B cell (primary cell): ENCODE data around the gene RPH3AL. TPM values are rescaled to one million over a fixed set of nuclear protein-coding genes. Genes with fewer than 3 reads are reported as not detected.
"Not testable (repeated sequence)": the region's sequence is repeated elsewhere in the genome, so short reads cannot be mapped to it uniquely, and the experiment has no call there.

ENCODE experiments used
- ATAC-seq: fragments of 200-7000 bp; cut with Tn5 transposase; one replicate; pipeline ENCODE4 v1.10.0; 2021; ENCODE audit warnings: low read depth, mild to moderate bottlenecking, moderate number of reproducible peaks, moderate library complexity
- CTCF ChIA-PET: fragments of 350-600 bp; sonication (Branson Sonifier 250); formaldehyde crosslinking; loops from one replicate; lab custom pipeline; 2021; ENCODE audit warnings: antibody characterized with exemption, inconsistent platforms; lab: Charles Lee
- POLR2A ChIA-PET: fragments of 350-600 bp; sonication (Branson Sonifier 250); formaldehyde crosslinking; loops from one replicate; lab custom pipeline; 2021; ENCODE audit warnings: antibody characterized with exemption; lab: Charles Lee
- DNase-seq: peaks from one replicate; pipeline ENCODE4 v3.0.0; 2013
- H2AFZ ChIP-seq: 2 replicates; pipeline ENCODE4 v1.6.1; 2012; ENCODE audit warnings: mild to moderate bottlenecking, low read depth, low read length; ENCODE audit not compliant: insufficient read depth, poor library complexity, severe bottlenecking
- H3K27ac ChIP-seq, 2 donors: 1 replicate in 1 of 2; 2 replicates in 1 of 2; pipeline ENCODE4 v1.5.1; 2012 to 2013; ENCODE audit warnings: low read length in 2 of 2, mild to moderate bottlenecking in 2 of 2, moderate library complexity in 1 of 2
- H3K27me3 ChIP-seq, 4 experiments: fragments of 200-600 bp in 1 of 4; sonication (generic) in 1 of 4; replicated peaks in 1 of 4; 1 replicate in 2 of 4; 2 replicates in 2 of 4; pipeline versions ENCODE4 v1.6.1 to v1.7.0; 2013 to 2016; ENCODE audit warnings: low read length in 3 of 4, mild to moderate bottlenecking in 2 of 4, mixed read lengths in 1 of 4, moderate library complexity in 1 of 4; ENCODE audit not compliant: insufficient read depth in 4 of 4, control insufficient read depth in 3 of 4; ENCODE audit errors: control extremely low read depth in 1 of 4
- H3K36me3 ChIP-seq, 2 experiments: replicated peaks in 1 of 2; 1 replicate in 1 of 2; 2 replicates in 1 of 2; pipeline versions ENCODE4 v1.6.1 to v1.7.1; 2013; ENCODE audit warnings: low read length in 1 of 2; ENCODE audit not compliant: insufficient read depth in 2 of 2, control insufficient read depth in 1 of 2; ENCODE audit errors: control extremely low read depth in 1 of 2, extremely low read depth in 1 of 2
- H3K4me1 ChIP-seq, 2 donors: fragments of 200-600 bp in 1 of 2; sonication (generic) in 1 of 2; 1 replicate in 1 of 2; 2 replicates in 1 of 2; pipeline versions ENCODE4 v1.5.1 to v1.6.1; 2013 to 2017; ENCODE audit warnings: low read length in 2 of 2; ENCODE audit not compliant: control insufficient read depth in 2 of 2, insufficient read depth in 2 of 2
- H3K4me2 ChIP-seq: replicated peaks from 2 replicates; pipeline ENCODE3; 2012; ENCODE audit warnings: mild to moderate bottlenecking, low read depth, low read length; ENCODE audit not compliant: poor library complexity, severe bottlenecking
- H3K4me3 ChIP-seq, 5 experiments: fragments of 200-600 bp in 1 of 5; sonication (generic) in 1 of 5; 1 replicate in 3 of 5; 2 replicates in 2 of 5; pipeline versions ENCODE4 v1.5.1 to v1.7.0; 2011 to 2016; ENCODE audit warnings: low read length in 4 of 5, mild to moderate bottlenecking in 4 of 5, low read depth in 2 of 5, control low read depth in 1 of 5, moderate library complexity in 1 of 5; ENCODE audit not compliant: insufficient read depth in 1 of 5; ENCODE audit errors: control extremely low read depth in 1 of 5, extremely low read depth in 1 of 5
- H3K79me2 ChIP-seq: fragments of 200-600 bp; sonication (generic); one replicate; pipeline ENCODE4 v1.6.0; 2016; ENCODE audit warnings: low read length; ENCODE audit not compliant: control insufficient read depth, insufficient read depth
- H3K9ac ChIP-seq: fragments of 200-600 bp; sonication (generic); 2 replicates; pipeline ENCODE4 v1.6.1; 2017; ENCODE audit warnings: mild to moderate bottlenecking, low read length, moderate library complexity
- H3K9me3 ChIP-seq, 3 donors: one replicate each; pipeline versions ENCODE4 v1.6.1 to v1.7.1; 2013; ENCODE audit warnings: low read length in 2 of 3; ENCODE audit not compliant: control insufficient read depth in 2 of 3, insufficient read depth in 1 of 3; ENCODE audit errors: control extremely low read depth in 1 of 3
- H4K20me1 ChIP-seq: 2 replicates; pipeline ENCODE4 v1.6.0; 2012; ENCODE audit warnings: mild to moderate bottlenecking, low read length; ENCODE audit not compliant: insufficient read depth, control insufficient read depth, poor library complexity, severe bottlenecking
- H3K27ac Mint-ChIP-seq: one replicate; pipeline ENCODE4 v1.8.0; 2021; ENCODE audit warnings: mixed read lengths
- H3K27me3 Mint-ChIP-seq: one replicate; pipeline ENCODE4 v1.8.0; 2021; ENCODE audit warnings: mixed read lengths
- H3K4me1 Mint-ChIP-seq: one replicate; pipeline ENCODE4 v1.8.0; 2021; ENCODE audit warnings: mixed read lengths
- H3K4me3 Mint-ChIP-seq: one replicate; pipeline ENCODE4 v1.8.0; 2021; ENCODE audit warnings: mixed read lengths
- H3K9me3 Mint-ChIP-seq: one replicate; pipeline ENCODE4 v1.8.0; 2022; ENCODE audit warnings: mixed read lengths; ENCODE audit not compliant: insufficient read depth
- CTCF ChIP-seq: fragments of 200-600 bp; IDR thresholded peaks from one replicate; pipeline ENCODE4 v1.8.0; 2022; ENCODE audit warnings: antibody characterized with exemption, mild to moderate bottlenecking
- EZH2 ChIP-seq: IDR thresholded peaks from 2 replicates; pipeline ENCODE4 v1.6.1; 2012; ENCODE audit warnings: borderline replicate concordance, low read depth, mild to moderate bottlenecking, moderate library complexity, low read length; ENCODE audit not compliant: insufficient read depth, poor library complexity, severe bottlenecking
- WGBS: methylation state at CpG from one replicate; pipeline ENCODE4 v1.1.5; 2013; ENCODE audit warnings: missing lambda C conversion rate; ENCODE audit not compliant: insufficient coverage; 5-methylcytosine and 5-hydroxymethylcytosine counted together
- intact Hi-C: fragments of 100-400 bp; cut with micrococcal nuclease; formaldehyde crosslinking; loops from one replicate; pipeline ENCODE4 v1.10.0; 2022
- polyA plus RNA-seq: library from polyadenylated mRNA; depleted of rRNA; stranded (reverse); fragments of >200 nt; gene quantifications from 2 replicates; pipeline ENCODE4 v1.2.3, GENCODE V29; 2012
- total RNA-seq, 2 donors: library from RNA; stranded (reverse); fragments of 120-200 nt in 1 of 2; gene quantifications; 1 replicate in 1 of 2; 2 replicates in 1 of 2; pipeline versions ENCODE4 v1.2.3 to v1.2.4, GENCODE V29; 2013 to 2022

Gene RPH3AL
- total and polyA plus RNA-seq, 2 donors (not counting 1 experiment from before 2014, with no cell fraction given), result 10.8 to 13.3 TPM

- Histone ChIP-seq H3K4me3 (no peak overlapping the region), H2AFZ (no peak overlapping the region), H3K4me2 (no peak overlapping the region), H3K27me3 (peaks cover 0 to 4% (median 2%) of the 10 kb centered on the region in 4 experiments), H3K4me1 (no peaks in the 10 kb centered on the region), H3K36me3 (no peaks in the 10 kb centered on the region), H3K9ac (no peak overlapping the region), H3K79me2 (no peaks in the 10 kb centered on the region), H4K20me1 (no peaks in the 10 kb centered on the region), H3K9me3 (peaks cover 0 to 24% (median 0%) of the 10 kb centered on the region in 3 donors), H3K27ac (no peak overlapping the region)
- ChIA-PET POLR2A (no interaction called here), CTCF (no interaction called here)
- intact Hi-C loops, result no loop called here
- Mint-ChIP-seq H3K27me3 (peaks cover 11% of the 10 kb centered on the region), H3K27ac (no peak overlapping the region), H3K9me3 (peaks cover 7% of the 10 kb centered on the region), H3K4me3 (no peak overlapping the region), H3K4me1 (no peaks in the 10 kb centered on the region)
- DNase-seq (no peak), ATAC-seq (no peak)
- 75% methylated on average over 9 of the region's 11 CpGs for WGBS
- no peak for TF ChIP-seq CTCF
- TF ChIP-seq EZH2, result no peak
Measured at GRCh38 chr17:204427-205147, 148.0 kb downstream of the RPH3AL start.

- DNase-seq, result no peak
- CTCF ChIA-PET, result no interaction called here
- peaks cover 0 to 22% (median 0%) of the 10 kb centered on the region in 3 donors for H3K9me3 ChIP-seq
- POLR2A ChIA-PET, result no interaction called here
- Mint-ChIP-seq H3K27me3 (peaks cover 19% of the 10 kb centered on the region), H3K9me3 (peaks cover 7% of the 10 kb centered on the region), H3K4me3 (no peak overlapping the region), H3K27ac (no peak overlapping the region), H3K4me1 (no peaks in the 10 kb centered on the region)
- no peaks in the 10 kb centered on the region for H3K79me2 ChIP-seq
- H3K36me3 ChIP-seq, result no peaks in the 10 kb centered on the region
- H3K4me3 ChIP-seq, result no peak overlapping the region
- TF ChIP-seq EZH2 (no peak), CTCF (no peak)
- no peak overlapping the region for H3K27ac ChIP-seq
- H3K4me2 ChIP-seq, result no peak overlapping the region
- WGBS, result 93% methylated on average over 20 of the region's 23 CpGs
- H4K20me1 ChIP-seq, result no peaks in the 10 kb centered on the region
- ATAC-seq, result no peak
- intact Hi-C loops, result no loop called here
- H3K27me3 ChIP-seq, result peaks cover 0 to 12% (median 0%) of the 10 kb centered on the region in 4 experiments
- H3K9ac ChIP-seq, result no peak overlapping the region
- no peak overlapping the region for H2AFZ ChIP-seq
- no peaks in the 10 kb centered on the region for H3K4me1 ChIP-seq
Measured at GRCh38 chr17:202501-202951, 150.1 kb downstream of the RPH3AL start.

GRCh38 chr17:201736-202135 is 150.9 kb downstream of the RPH3AL start:
- H3K4me3 Mint-ChIP-seq, DNase-seq, intact Hi-C loops, H3K27ac ChIP-seq, H3K4me2 ChIP-seq, H4K20me1 ChIP-seq, H3K79me2 ChIP-seq, H3K4me1 ChIP-seq, H3K27ac Mint-ChIP-seq, H3K9ac ChIP-seq, POLR2A ChIA-PET, H3K4me3 ChIP-seq, H3K36me3 ChIP-seq, H3K4me1 Mint-ChIP-seq, H2AFZ ChIP-seq, CTCF ChIA-PET, ATAC-seq, H3K9me3 Mint-ChIP-seq: not testable (repeated sequence)
- WGBS, result 80% methylated on average over 4 of the region's 13 CpGs
- H3K27me3 ChIP-seq, result peaks cover 0 to 20% (median 0%) of the 10 kb centered on the region in 4 experiments
- peaks cover 19% of the 10 kb centered on the region for H3K27me3 Mint-ChIP-seq
- H3K9me3 ChIP-seq, result peaks cover 0 to 14% (median 0%) of the 10 kb centered on the region in 3 donors
